HCT116 (cell line): ENCODE measurements around the gene MAGEC3. TPM values are rescaled to one million over a fixed set of nuclear protein-coding genes. Genes with fewer than 3 reads are reported as not detected.

Source experiments
- ATAC-seq: fragments of 200-7000 bp; cut with Tn5 transposase; 2 replicates; pipeline ENCODE4 v1.9.1; 2020; ENCODE audit warnings: mild to moderate bottlenecking, moderate library complexity
- BruUV-seq: library from RNA; stranded (reverse); fragments of 400-500 nt; replicated peaks from 2 replicates; lab custom pipeline; 2021; lab: Mats Ljungman, UMichigan
- CTCF ChIA-PET: fragments of 300-600 bp; sonication (Branson Sonifier 250); formaldehyde crosslinking; loops from one replicate; lab custom pipeline; 2021; ENCODE audit warnings: antibody characterized with exemption; lab: Charles Lee
- POLR2A ChIA-PET: fragments of 300-600, 350-600 bp; sonication (Branson Sonifier 250); formaldehyde crosslinking; loops from one replicate; lab custom pipeline; 2021; ENCODE audit warnings: antibody characterized with exemption; lab: Charles Lee
- RAD21 ChIA-PET, 2 experiments: fragments of 300-600 bp; sonication (Branson Sonifier 250); formaldehyde crosslinking; loops; one replicate each; lab custom pipeline; 2023; ENCODE audit warnings: low total read pairs in 2 of 2; ENCODE audit not compliant: uncharacterized antibody in 2 of 2, unreplicated experiment in 2 of 2, low non-redundant PET in 1 of 2; lab: Charles Lee
- DNase-seq: peaks from one replicate; pipeline ENCODE4 v3.0.0-alpha.2; 2010; ENCODE audit warnings: low read depth, low spot score
- H2AFZ ChIP-seq: fragments of 200-600 bp; shearing (Covaris generic), sonication (generic); 2 replicates; pipeline ENCODE4 v1.6.1; 2017; ENCODE audit warnings: low read depth, mixed run types, mixed read lengths, antibody characterized with exemption, low read length; ENCODE audit not compliant: poor library complexity, severe bottlenecking
- H3K27ac ChIP-seq: 2 replicates; pipeline ENCODE4 v1.5.1; 2012; ENCODE audit warnings: low read depth, low read length
- H3K27me3 ChIP-seq: fragments of 200-600 bp; sonication (generic); 2 replicates; pipeline ENCODE4 v1.6.1; 2016; ENCODE audit warnings: mixed run types, low read length, mixed read lengths; ENCODE audit not compliant: insufficient read depth
- H3K36me3 ChIP-seq, 2 experiments: fragments of 200-500 bp in 1 of 2; fragments of 200-600 bp in 1 of 2; sonication (Bioruptor generic) in 1 of 2; sonication (generic) in 1 of 2; 2 replicates each; pipeline versions ENCODE4 v1.5.1 to v1.6.1; 2014 to 2016; ENCODE audit warnings: low read length in 2 of 2, inconsistent platforms in 1 of 2, mixed read lengths in 1 of 2, mixed run types in 1 of 2; ENCODE audit not compliant: insufficient read depth in 2 of 2, control insufficient read depth in 1 of 2
- H3K4me1 ChIP-seq, 2 experiments: fragments of 200-600 bp in 1 of 2; sonication (generic) in 1 of 2; 2 replicates each; pipeline versions ENCODE4 v1.5.1 to v1.6.1; 2012 to 2017; ENCODE audit warnings: low read length in 2 of 2, inconsistent platforms in 1 of 2, mild to moderate bottlenecking in 1 of 2, mixed read lengths in 1 of 2, mixed run types in 1 of 2, moderate library complexity in 1 of 2; ENCODE audit not compliant: insufficient read depth in 2 of 2, control insufficient read depth in 1 of 2
- H3K4me2 ChIP-seq: fragments of 200-600 bp; sonication (generic); 2 replicates; pipeline ENCODE4 v1.6.1; 2017; ENCODE audit warnings: mixed run types, low read length, mixed read lengths
- H3K4me3 ChIP-seq, 2 experiments: fragments of 200-600 bp in 1 of 2; sonication (generic) in 1 of 2; replicated peaks in 1 of 2; 2 replicates each; pipeline ENCODE4 v1.5.1; 2011 to 2016; ENCODE audit warnings: low read length in 2 of 2, control low read depth in 1 of 2, low read depth in 1 of 2, mild to moderate bottlenecking in 1 of 2, mixed read lengths in 1 of 2, mixed run types in 1 of 2
- H3K79me2 ChIP-seq: fragments of 200-600 bp; sonication (generic); 2 replicates; pipeline ENCODE4 v1.6.1; 2017; ENCODE audit warnings: mild to moderate bottlenecking, mixed run types, low read length, moderate library complexity, mixed read lengths; ENCODE audit not compliant: insufficient read depth
- H3K9ac ChIP-seq: fragments of 200-600 bp; sonication (generic); 2 replicates; pipeline ENCODE4 v1.6.1; 2016; ENCODE audit warnings: low read length, mixed read lengths
- H3K9me2 ChIP-seq: fragments of 200-600 bp; sonication (generic), shearing (Covaris generic); 2 replicates; pipeline ENCODE4 v1.6.1; 2017; ENCODE audit warnings: mixed run types, mild to moderate bottlenecking, moderate library complexity; ENCODE audit not compliant: insufficient read depth
- H3K9me3 ChIP-seq, 2 experiments: fragments of 200-500 bp in 1 of 2; fragments of 200-600 bp in 1 of 2; sonication (Bioruptor generic) in 1 of 2; sonication (generic) in 1 of 2; 2 replicates each; pipeline ENCODE4 v1.6.1; 2014 to 2017; ENCODE audit warnings: low read length in 2 of 2, mixed read lengths in 2 of 2, inconsistent platforms in 1 of 2, low read depth in 1 of 2, mild to moderate bottlenecking in 1 of 2, mixed run types in 1 of 2, moderate library complexity in 1 of 2; ENCODE audit not compliant: control insufficient read depth in 1 of 2, insufficient read depth in 1 of 2
- H4K20me1 ChIP-seq: fragments of 200-600 bp; sonication (generic), shearing (Covaris generic); 2 replicates; pipeline ENCODE4 v1.6.1; 2017; ENCODE audit warnings: mixed run types, mild to moderate bottlenecking, moderate library complexity; ENCODE audit not compliant: insufficient read depth
- CBX3 ChIP-seq: IDR thresholded peaks from 2 replicates; pipeline ENCODE4 v1.6.1; 2012; ENCODE audit warnings: low read depth
- CEBPB ChIP-seq: IDR thresholded peaks from 2 replicates; pipeline ENCODE4 v1.6.1; 2012; ENCODE audit warnings: low read depth
- EZH2 ChIP-seq: fragments of 200-600 bp; sonication (generic); IDR thresholded peaks from 2 replicates; pipeline ENCODE4 v1.6.1; 2017; ENCODE audit warnings: antibody characterized with exemption, mixed run types
- EZH2phosphoT487 ChIP-seq: fragments of 200-600 bp; IDR thresholded peaks from 2 replicates; pipeline ENCODE4 v1.6.1; 2018; ENCODE audit warnings: antibody characterized with exemption, borderline replicate concordance
- POLR2AphosphoS5 ChIP-seq: IDR thresholded peaks from 2 replicates; pipeline ENCODE4 v1.6.1; 2011; ENCODE audit warnings: mild to moderate bottlenecking, low read depth, low read length, moderate library complexity
- SP1 ChIP-seq: IDR thresholded peaks from 2 replicates; pipeline ENCODE4 v1.6.1; 2012; ENCODE audit warnings: low read depth
- SRF ChIP-seq: IDR thresholded peaks from 2 replicates; pipeline ENCODE4 v1.6.1; 2012; ENCODE audit warnings: low read depth
- YY1 ChIP-seq: IDR thresholded peaks from 2 replicates; pipeline ENCODE4 v1.6.1; 2011; ENCODE audit warnings: low read length, low read depth, moderate library complexity, mild to moderate bottlenecking; ENCODE audit not compliant: insufficient replicate concordance; ENCODE audit errors: extremely low read depth
- ZFX ChIP-seq: fragments of 450-650 bp; IDR thresholded peaks from 2 replicates; pipeline ENCODE4 v1.6.1; 2017
- intact Hi-C: fragments of 100-400 bp; cut with micrococcal nuclease; formaldehyde crosslinking; loops from 2 replicates; pipeline ENCODE4 v1.10.0; 2022
- total RNA-seq: library from RNA; stranded (reverse); gene quantifications from one replicate; pipeline ENCODE4 v1.2.1, GENCODE V29; 2021; ENCODE audit not compliant: unreplicated experiment
- TF ChIP-seq, protein P1 (sequence below), 3 experiments: fragments of 200-600 bp in 1 of 3; sonication (generic) in 1 of 3; IDR thresholded peaks in 2 of 3; conservative IDR thresholded peaks in 1 of 3; 2 replicates each; pipeline ENCODE4 v1.5.1; 2012 to 2017; ENCODE audit warnings: low read depth in 2 of 3, low read length in 2 of 3, antibody characterized with exemption in 1 of 3, borderline replicate concordance in 1 of 3, control low read depth in 1 of 3, mild to moderate bottlenecking in 1 of 3, mixed read lengths in 1 of 3, mixed run types in 1 of 3, moderate library complexity in 1 of 3; ENCODE audit not compliant: insufficient read depth in 1 of 3
- TF ChIP-seq, protein P2 (sequence below): IDR thresholded peaks from 2 replicates; pipeline ENCODE4 v1.6.1; 2012
- TF ChIP-seq, protein P3 (sequence below): IDR thresholded peaks from 2 replicates; pipeline ENCODE4 v1.6.1; 2011; ENCODE audit warnings: mild to moderate bottlenecking, low read length, moderate library complexity; ENCODE audit not compliant: insufficient replicate concordance; ENCODE audit errors: extremely low read depth

The MAGEC3 gene
- total RNA-seq, 1 experiment from 2014 or later = not detected

DNA sequence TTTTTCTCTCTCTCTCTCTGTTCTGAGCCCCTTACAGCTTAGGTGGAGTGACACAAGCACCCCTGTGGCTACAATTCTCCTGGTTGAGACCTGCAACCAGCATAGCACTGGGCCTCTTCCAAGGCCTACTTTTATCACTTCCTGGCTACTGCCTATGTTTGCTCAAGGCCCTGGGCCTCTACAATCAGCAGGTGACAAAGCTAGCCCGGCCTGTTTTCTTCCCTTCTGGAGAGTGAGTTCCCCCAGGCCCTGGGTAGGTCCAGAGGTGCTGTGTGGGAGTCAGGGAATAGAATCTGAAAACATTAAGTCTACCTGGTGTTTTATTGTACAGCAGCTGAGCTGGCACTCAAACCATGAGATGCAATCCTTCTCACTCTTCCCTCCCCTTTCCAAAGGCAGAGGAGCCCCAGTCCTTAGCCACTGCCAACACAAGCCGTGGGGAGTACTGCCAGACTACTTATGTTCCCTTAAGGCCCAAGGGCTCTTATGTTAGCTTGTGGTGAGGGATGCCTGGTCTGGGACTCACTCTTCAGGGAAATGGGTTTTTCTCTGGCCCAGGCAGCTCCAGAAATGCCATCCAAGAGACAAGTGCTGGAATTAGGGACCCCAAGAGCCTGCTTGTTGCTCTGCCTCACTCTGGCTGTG lies 23.8 kb upstream of the MAGEC3 start:
- DNase-seq (no peak), ATAC-seq (no peak)
- H3K9ac ChIP-seq = no peak overlapping the region
- CTCF ChIA-PET = no interaction called here
- H3K79me2 ChIP-seq = no peaks in the 10 kb centered on the region
- H3K4me2 ChIP-seq = no peak overlapping the region
- H3K9me2 ChIP-seq = no peaks in the 10 kb centered on the region
- no peaks in the 10 kb centered on the region for H4K20me1 ChIP-seq
- POLR2A ChIA-PET = no interaction called here
- no peak overlapping the region for H2AFZ ChIP-seq
- TF ChIP-seq SP1 = no peak
- TF ChIP-seq EZH2phosphoT487 = no peak
- TF ChIP-seq, protein P1, sequence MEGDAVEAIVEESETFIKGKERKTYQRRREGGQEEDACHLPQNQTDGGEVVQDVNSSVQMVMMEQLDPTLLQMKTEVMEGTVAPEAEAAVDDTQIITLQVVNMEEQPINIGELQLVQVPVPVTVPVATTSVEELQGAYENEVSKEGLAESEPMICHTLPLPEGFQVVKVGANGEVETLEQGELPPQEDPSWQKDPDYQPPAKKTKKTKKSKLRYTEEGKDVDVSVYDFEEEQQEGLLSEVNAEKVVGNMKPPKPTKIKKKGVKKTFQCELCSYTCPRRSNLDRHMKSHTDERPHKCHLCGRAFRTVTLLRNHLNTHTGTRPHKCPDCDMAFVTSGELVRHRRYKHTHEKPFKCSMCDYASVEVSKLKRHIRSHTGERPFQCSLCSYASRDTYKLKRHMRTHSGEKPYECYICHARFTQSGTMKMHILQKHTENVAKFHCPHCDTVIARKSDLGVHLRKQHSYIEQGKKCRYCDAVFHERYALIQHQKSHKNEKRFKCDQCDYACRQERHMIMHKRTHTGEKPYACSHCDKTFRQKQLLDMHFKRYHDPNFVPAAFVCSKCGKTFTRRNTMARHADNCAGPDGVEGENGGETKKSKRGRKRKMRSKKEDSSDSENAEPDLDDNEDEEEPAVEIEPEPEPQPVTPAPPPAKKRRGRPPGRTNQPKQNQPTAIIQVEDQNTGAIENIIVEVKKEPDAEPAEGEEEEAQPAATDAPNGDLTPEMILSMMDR (IDR thresholded peaks at IDR 0.05 in 2 of 3, conservative IDR thresholded peaks at IDR 0.05 in 1 of 3; ENCODE audit: borderline replicate concordance in 1 of 3, insufficient read depth in 1 of 3, low read depth in 2 of 3, low read length in 2 of 3) = no peak
- no peak for TF ChIP-seq CEBPB
- TF ChIP-seq EZH2 = no peak
- TF ChIP-seq POLR2AphosphoS5 = no peak
- no peak for TF ChIP-seq SRF
- TF ChIP-seq YY1 = no peak
- no peak for TF ChIP-seq ZFX
- TF ChIP-seq, protein P2, sequence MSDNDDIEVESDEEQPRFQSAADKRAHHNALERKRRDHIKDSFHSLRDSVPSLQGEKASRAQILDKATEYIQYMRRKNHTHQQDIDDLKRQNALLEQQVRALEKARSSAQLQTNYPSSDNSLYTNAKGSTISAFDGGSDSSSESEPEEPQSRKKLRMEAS = no peak
- no peak for TF ChIP-seq CBX3
- TF ChIP-seq, protein P3, sequence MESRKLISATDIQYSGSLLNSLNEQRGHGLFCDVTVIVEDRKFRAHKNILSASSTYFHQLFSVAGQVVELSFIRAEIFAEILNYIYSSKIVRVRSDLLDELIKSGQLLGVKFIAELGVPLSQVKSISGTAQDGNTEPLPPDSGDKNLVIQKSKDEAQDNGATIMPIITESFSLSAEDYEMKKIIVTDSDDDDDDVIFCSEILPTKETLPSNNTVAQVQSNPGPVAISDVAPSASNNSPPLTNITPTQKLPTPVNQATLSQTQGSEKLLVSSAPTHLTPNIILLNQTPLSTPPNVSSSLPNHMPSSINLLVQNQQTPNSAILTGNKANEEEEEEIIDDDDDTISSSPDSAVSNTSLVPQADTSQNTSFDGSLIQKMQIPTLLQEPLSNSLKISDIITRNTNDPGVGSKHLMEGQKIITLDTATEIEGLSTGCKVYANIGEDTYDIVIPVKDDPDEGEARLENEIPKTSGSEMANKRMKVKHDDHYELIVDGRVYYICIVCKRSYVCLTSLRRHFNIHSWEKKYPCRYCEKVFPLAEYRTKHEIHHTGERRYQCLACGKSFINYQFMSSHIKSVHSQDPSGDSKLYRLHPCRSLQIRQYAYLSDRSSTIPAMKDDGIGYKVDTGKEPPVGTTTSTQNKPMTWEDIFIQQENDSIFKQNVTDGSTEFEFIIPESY = no peak
- H3K27me3 ChIP-seq = no peaks in the 10 kb centered on the region
- intact Hi-C loops = no loop called here
- RAD21 ChIA-PET = no interaction called here
- H3K27ac ChIP-seq = no peak overlapping the region
- no TSS peak for BruUV-seq
- no peak overlapping the region for H3K4me3 ChIP-seq
- H3K9me3 ChIP-seq = no peaks in the 10 kb centered on the region
- no peaks in the 10 kb centered on the region for H3K4me1 ChIP-seq
- H3K36me3 ChIP-seq = no peaks in the 10 kb centered on the region
